Measurements from ENCODE around the gene STAT5A. TPM values are rescaled to one million over a fixed set of nuclear protein-coding genes. Genes with fewer than 3 reads are reported as not detected.

STAT5A gene
- total and polyA plus RNA-seq, 9 of the 15 experiments (the other 6 are each of a cell fraction or from before 2014, with no cell fraction given) = 79.9 to 415 (median 196) TPM

DNA sequence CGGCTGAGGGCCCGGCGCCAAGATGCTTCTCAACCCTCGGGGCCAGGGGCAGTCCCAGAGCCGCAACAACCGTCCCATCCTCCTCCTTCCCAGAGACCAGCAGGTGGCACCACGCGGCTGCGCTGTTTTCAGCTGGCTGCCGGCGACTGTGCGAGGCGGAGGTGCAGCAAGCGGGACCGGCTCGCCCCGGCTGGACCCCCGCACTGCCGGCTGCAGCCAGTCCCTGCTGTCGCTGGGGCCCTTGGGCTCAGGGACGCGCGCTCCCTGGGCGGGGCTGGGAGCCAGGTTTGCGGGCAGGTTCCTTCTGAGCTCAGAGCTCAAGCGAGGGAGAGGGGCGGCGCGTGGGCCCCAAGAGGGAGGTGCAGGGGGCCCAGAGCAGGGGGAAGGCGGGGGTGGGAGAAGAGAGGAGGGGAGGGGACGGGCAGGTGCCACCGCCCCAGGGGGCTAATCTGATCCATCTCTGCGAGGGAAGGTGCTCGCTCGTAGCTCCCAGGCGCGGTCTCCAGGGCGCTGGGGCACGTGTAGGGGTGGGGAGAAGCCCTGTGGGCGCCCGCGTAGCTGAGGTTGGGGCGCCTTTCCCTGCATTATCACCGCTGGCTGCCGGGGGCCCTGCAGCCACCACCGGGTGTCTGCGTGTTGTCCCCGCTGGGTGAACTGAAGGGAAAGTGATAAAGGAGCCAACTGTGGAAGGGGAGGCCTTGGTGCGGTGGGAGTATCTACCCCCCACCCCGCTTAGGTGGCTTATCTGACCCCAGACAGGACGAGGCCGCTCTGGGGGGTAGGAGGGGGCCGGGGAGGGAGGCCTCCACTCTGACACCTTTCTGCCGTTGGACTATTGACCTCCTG lies 24.2 kb downstream of the STAT5A start (continued):
- TF ChIP-seq, protein P1, sequence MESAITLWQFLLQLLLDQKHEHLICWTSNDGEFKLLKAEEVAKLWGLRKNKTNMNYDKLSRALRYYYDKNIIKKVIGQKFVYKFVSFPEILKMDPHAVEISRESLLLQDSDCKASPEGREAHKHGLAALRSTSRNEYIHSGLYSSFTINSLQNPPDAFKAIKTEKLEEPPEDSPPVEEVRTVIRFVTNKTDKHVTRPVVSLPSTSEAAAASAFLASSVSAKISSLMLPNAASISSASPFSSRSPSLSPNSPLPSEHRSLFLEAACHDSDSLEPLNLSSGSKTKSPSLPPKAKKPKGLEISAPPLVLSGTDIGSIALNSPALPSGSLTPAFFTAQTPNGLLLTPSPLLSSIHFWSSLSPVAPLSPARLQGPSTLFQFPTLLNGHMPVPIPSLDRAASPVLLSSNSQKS (CRISPR knock-in tag; IDR thresholded peaks at IDR 0.05) = peak; percentile 20; the same call in 1 of the 2 replicates
- no peak for TF ChIP-seq SETDB1 (IDR thresholded peaks at IDR 0.05; ENCODE audit: low read length)
- peak; percentile 31; the same call in 1 of the 2 replicates for TF ChIP-seq TOE1 (IDR thresholded peaks at IDR 0.05; ENCODE audit: borderline replicate concordance)
- no peak for TF ChIP-seq TOE1 (CRISPR knock-in tag; IDR thresholded peaks at IDR 0.05; ENCODE audit: borderline replicate concordance, low read depth)
- peak in 1 of 2 experiments; percentile 54; a peak in 1 of 3 replicates for TF ChIP-seq CBX3 (IDR thresholded peaks at IDR 0.05; ENCODE audit: borderline replicate concordance in 1 of 2, low read length in 2 of 2)
- TF ChIP-seq MYC (IDR thresholded peaks at IDR 0.05; ENCODE audit: low read depth, low read length) = peak; percentile 88
- no peak for TF ChIP-seq MYC (CRISPR knock-in tag; IDR thresholded peaks at IDR 0.05; ENCODE audit: borderline replicate concordance, low read depth)
- TF ChIP-seq ZKSCAN1 (IDR thresholded peaks at IDR 0.05; ENCODE audit: low read depth, low read length) = peak; percentile 16
- TF ChIP-seq BACH1 (tag; IDR thresholded peaks at IDR 0.05) = no peak
- no peak for TF ChIP-seq POLR3G (IDR thresholded peaks at IDR 0.05; ENCODE audit: extremely low read depth, insufficient read length, insufficient replicate concordance)
- peak; percentile 74 for TF ChIP-seq XRCC5 (IDR thresholded peaks at IDR 0.05; ENCODE audit: low read depth, low read length)
- TF ChIP-seq RBBP5 (IDR thresholded peaks at IDR 0.05; ENCODE audit: borderline replicate concordance, insufficient read depth, low read length, poor library complexity, severe bottlenecking) = peak; percentile 44
- TF ChIP-seq, protein P2, sequence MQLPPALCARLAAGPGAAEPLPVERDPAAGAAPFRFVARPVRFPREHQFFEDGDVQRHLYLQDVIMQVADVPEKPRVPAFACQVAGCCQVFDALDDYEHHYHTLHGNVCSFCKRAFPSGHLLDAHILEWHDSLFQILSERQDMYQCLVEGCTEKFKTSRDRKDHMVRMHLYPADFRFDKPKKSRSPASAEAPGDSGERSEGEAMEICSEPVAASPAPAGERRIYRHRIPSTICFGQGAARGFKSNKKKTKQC (CRISPR knock-in tag; IDR thresholded peaks at IDR 0.05) = no peak
- no peak for TF ChIP-seq MAFF (IDR thresholded peaks at IDR 0.05; ENCODE audit: low read length)
- TF ChIP-seq ELF1 (tag; IDR thresholded peaks at IDR 0.05) = no peak
- no peak for TF ChIP-seq GTF2A2 (tag; IDR thresholded peaks at IDR 0.05)
- TF ChIP-seq ZNF75A (CRISPR knock-in tag; IDR thresholded peaks at IDR 0.05) = 0 out of 2 replicates have a peak, but pooled peaks have one; percentile 12
- no peak for TF ChIP-seq ETV6 (IDR thresholded peaks at IDR 0.05; ENCODE audit: borderline replicate concordance in 1 of 2, low read depth in 2 of 2, low read length in 1 of 2)
- TF ChIP-seq ETV6 (CRISPR knock-in tag; IDR thresholded peaks at IDR 0.05; ENCODE audit: borderline replicate concordance) = no peak
- peak; percentile 80 for TF ChIP-seq SUPT5H (IDR thresholded peaks at IDR 0.05)
- TF ChIP-seq ZEB2 (IDR thresholded peaks at IDR 0.05) = peak; percentile 90
- TF ChIP-seq BHLHE40 (IDR thresholded peaks at IDR 0.05; ENCODE audit: low read length) = peak; percentile 98
- TF ChIP-seq NONO (IDR thresholded peaks at IDR 0.05; ENCODE audit: low read depth in 2 of 2, low read length in 1 of 2) = peak in 1 of 2 experiments; percentile 63; a peak in 3 of 4 replicates
- TF ChIP-seq SMARCA4 (IDR thresholded peaks at IDR 0.05) = peak; percentile 83
- TF ChIP-seq FOXP1 (CRISPR knock-in tag; IDR thresholded peaks at IDR 0.05) = peak; percentile 30; the same call in 1 of the 2 replicates
- TF ChIP-seq, protein P3, sequence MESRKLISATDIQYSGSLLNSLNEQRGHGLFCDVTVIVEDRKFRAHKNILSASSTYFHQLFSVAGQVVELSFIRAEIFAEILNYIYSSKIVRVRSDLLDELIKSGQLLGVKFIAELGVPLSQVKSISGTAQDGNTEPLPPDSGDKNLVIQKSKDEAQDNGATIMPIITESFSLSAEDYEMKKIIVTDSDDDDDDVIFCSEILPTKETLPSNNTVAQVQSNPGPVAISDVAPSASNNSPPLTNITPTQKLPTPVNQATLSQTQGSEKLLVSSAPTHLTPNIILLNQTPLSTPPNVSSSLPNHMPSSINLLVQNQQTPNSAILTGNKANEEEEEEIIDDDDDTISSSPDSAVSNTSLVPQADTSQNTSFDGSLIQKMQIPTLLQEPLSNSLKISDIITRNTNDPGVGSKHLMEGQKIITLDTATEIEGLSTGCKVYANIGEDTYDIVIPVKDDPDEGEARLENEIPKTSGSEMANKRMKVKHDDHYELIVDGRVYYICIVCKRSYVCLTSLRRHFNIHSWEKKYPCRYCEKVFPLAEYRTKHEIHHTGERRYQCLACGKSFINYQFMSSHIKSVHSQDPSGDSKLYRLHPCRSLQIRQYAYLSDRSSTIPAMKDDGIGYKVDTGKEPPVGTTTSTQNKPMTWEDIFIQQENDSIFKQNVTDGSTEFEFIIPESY (CRISPR knock-in tag; IDR thresholded peaks at IDR 0.05) = no peak; the same call in 1 of the 2 replicates

Data from K562 (cell line).